GM20000 (cell line): ENCODE data around the gene KAZN.
"Not testable (repeated sequence)": the region's sequence is repeated elsewhere in the genome, so short reads cannot be mapped to it uniquely, and the experiment has no call there.

Source experiments
- DNase-seq: peaks from one replicate; pipeline ENCODE4 v3.0.0; 2012; ENCODE audit warnings: low spot score
- TF ChIP-seq, protein P1 (sequence below): IDR thresholded peaks from 2 replicates; pipeline ENCODE4 v1.5.1; 2012; ENCODE audit warnings: mild to moderate bottlenecking, control low read depth; ENCODE audit errors: extremely low read depth, missing control alignments

Gene KAZN

DNA sequence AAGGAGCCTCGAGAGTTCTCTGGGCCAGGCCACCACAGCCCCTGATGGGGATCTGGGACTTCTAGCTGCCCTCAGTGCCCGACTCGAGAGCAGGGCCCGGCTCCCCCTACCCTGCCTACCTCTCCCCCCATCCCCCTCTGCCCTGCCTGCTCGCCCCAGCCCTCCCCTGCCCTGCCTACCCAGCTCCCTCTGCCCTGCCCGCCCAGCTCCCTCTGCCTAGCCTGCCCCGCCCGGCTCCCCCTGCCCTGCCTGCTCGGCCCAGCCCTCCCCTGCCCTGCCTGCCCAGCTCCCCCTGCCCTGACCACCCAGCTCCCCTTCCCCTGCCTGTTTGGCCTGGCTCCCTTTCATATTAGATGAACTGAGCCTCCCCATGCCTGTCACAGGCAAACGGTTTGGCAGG is 437.6 kb downstream of the KAZN start:
- DNase-seq, result no peak
- TF ChIP-seq, protein P1, sequence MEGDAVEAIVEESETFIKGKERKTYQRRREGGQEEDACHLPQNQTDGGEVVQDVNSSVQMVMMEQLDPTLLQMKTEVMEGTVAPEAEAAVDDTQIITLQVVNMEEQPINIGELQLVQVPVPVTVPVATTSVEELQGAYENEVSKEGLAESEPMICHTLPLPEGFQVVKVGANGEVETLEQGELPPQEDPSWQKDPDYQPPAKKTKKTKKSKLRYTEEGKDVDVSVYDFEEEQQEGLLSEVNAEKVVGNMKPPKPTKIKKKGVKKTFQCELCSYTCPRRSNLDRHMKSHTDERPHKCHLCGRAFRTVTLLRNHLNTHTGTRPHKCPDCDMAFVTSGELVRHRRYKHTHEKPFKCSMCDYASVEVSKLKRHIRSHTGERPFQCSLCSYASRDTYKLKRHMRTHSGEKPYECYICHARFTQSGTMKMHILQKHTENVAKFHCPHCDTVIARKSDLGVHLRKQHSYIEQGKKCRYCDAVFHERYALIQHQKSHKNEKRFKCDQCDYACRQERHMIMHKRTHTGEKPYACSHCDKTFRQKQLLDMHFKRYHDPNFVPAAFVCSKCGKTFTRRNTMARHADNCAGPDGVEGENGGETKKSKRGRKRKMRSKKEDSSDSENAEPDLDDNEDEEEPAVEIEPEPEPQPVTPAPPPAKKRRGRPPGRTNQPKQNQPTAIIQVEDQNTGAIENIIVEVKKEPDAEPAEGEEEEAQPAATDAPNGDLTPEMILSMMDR, result no peak

DNA sequence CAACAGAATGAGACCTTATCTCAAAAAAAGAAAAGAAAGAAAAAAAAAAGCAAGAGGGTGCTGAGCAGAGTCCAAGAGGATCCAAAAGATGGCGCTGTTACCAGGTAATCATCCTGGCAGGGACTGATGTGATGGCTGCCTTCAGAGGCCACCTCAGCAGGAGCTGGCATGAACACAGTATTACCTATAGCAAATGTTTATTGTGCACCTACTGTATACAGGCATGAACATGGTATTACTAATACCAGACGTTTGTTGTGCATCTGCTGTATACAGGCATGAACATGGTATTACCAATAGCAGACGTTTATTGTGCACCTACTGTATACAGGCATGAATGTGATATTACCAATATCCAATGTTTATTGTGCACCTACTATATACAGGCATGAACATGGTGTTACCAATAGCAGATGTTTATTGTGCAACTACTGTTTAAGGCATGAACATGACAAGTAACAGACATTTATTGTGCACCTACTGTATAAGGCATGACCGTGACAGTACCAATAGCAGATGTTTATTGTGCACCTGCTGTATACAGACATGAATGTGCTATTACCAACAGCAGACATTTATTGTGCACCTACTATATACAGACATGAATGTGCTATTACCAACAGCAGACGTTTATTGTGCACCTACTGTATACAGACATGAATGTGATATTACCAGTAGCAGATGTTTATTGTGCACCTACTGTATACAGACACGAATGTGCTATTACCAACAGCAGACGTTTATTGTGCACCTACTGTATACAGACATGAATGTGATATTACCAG is 439.9 kb downstream of the KAZN start:
- TF ChIP-seq, protein P1, result peak; percentile 20
- no peak for DNase-seq

DNA sequence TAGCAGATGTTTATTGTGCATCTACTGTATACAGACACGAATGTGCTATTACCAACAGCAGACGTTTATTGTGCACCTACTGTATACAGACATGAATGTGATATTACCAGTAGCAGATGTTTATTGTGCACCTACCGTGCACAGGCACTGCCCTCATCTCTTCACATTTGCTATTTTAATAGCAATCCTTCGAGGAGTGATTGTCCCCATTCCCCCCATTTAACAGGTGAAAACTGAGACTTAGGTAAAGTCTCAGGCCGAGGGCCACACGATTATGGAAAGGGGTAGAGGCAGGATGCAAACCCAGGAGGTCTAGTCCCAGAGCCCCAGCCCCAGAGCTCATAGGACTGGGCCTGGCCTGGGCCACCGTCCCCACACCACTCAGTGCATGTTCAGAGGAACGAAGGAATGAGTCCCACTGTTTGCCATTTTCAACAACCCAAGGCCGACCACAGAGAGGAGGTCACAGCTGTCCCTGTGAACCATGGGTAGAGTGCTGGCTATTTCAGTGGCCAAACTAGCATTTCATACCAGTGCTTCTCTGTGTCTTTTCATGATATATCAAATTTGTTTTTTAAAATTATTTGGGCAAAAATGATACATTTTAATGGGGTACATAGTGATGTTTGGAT is 440.6 kb downstream of the KAZN start:
- TF ChIP-seq, protein P1, result no peak
- no peak for DNase-seq

DNA sequence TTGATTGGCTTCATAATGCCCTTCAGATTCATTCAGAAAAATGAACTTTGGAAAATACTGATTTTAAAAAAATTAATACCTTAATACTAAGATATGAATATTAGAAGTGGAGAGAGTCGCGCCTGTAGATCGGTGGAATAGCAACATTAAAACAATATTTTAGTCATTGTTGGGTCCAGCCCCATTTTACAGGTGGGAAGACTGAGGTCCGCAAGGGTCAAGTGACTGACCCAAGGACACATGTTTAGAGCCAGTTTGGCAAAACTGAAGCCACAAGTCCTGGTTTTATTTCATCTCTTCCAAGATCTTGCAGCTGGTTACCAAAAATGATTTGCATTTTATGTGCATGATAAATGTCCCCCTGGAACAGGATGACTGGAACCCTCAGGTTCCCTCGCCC is 441.4 kb downstream of the KAZN start:
- DNase-seq, result no peak
- TF ChIP-seq, protein P1, result no peak

GRCh38 chr1:15040685-15041084 is 442.2 kb downstream of the KAZN start:
- not testable (repeated sequence) for DNase-seq

- DNase-seq, result no peak
- TF ChIP-seq, protein P1, result no peak
Measured at GRCh38 chr1:15042866-15043265, 444.4 kb downstream of the KAZN start.

DNA sequence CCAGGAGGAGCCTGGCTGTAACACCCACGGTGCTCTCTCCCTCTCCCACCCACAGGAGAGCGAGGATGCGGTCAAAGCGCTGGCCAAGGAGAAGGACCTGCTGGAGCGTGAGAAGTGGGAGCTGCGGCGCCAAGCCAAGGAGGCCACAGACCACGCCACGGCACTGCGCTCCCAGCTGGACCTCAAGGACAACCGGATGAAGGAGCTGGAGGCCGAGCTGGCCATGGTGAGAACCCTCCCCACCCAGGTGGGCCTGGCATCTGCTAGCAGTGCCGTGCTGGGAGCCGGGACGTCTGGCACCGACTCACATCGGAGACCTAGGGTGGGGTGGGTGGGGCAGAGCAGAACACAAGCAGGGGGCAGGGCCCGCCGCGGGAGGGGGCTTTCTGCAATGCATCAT is 445.4 kb downstream of the KAZN start:
- TF ChIP-seq, protein P1, result no peak
- DNase-seq, result no peak

GRCh38 chr1:15045123-15045522 is 446.6 kb downstream of the KAZN start:
- DNase-seq, result no peak
- TF ChIP-seq, protein P1, result no peak
